Left colon (tissue), 2 donors: Measurements from ENCODE around the gene CDNF. TPM values are rescaled to one million over a fixed set of nuclear protein-coding genes. Genes with fewer than 3 reads are reported as not detected.
"Not testable (repeated sequence)": the region's sequence is repeated elsewhere in the genome, so short reads cannot be mapped to it uniquely, and the experiment has no call there.

Experiments
- ATAC-seq: fragments of 200-7000 bp; cut with Tn5 transposase; one replicate; pipeline ENCODE4 v1.9.1; 2020; ENCODE audit warnings: mild to moderate bottlenecking, moderate library complexity
- DNase-seq, 2 donors: peaks; one replicate each; pipeline ENCODE4 v3.0.0-alpha.2; 2020
- intact Hi-C, 2 donors: fragments of 100-400 bp; cut with DNase I in 1 of 2; cut with micrococcal nuclease in 1 of 2; formaldehyde crosslinking; loops; one replicate each; pipeline versions ENCODE4 v1.11.2 to v1.14.0; 2022; cut with DNase I, micrococcal nuclease
- long read RNA-seq: library from polyadenylated mRNA; unstranded; transcript quantifications from one replicate; pipeline ENCODE4 v2.0.0, GENCODE V29; 2021
- total RNA-seq, 2 donors: library from RNA; stranded (reverse); fragmentation: NEBNext Ultra II Directional; extraction: Animal tissue kit (Norgen Biotek cat#: 25700); gene quantifications; one replicate each; pipeline ENCODE4 v1.2.1, GENCODE V29; 2021
- donor health status: DM: no; HTN: no; CAD: no.
- donor health status: DM: yes; HTN: yes; CAD: no.

Gene CDNF
- total RNA-seq = 1 to 10 TPM; 1.7 to 2.0 TPM
- long read RNA-seq = 0 reads

GRCh38 chr10:14837757-14838581 lies at the start of gene CDNF, which contains the start of the genes HSPA14 and MSANTD7:
TSS of gene CDNF (minus strand) at chr10:14838037. CDS start at chr10:14837946, 91 bp downstream.
TSS of gene HSPA14 (plus strand) at chr10:14838306. CDS start at chr10:14838403, 97 bp downstream.
TSS of gene MSANTD7 (plus strand) at chr10:14838306. CDS start at chr10:14842285, 3,979 bp downstream.
- intact Hi-C loops = no loop called here
- ATAC-seq = peak; percentile 91

GRCh38 chr10:14884082-14884481 lies 46.2 kb upstream of the CDNF start:
- intact Hi-C loops = no loop called here
- DNase-seq (no peak), ATAC-seq (no peak)

More at GRCh38 chr10:14837757-14838581, at the start of gene CDNF, which contains the start of the genes HSPA14 and MSANTD7:
- peak; percentile 99 for DNase-seq

DNA sequence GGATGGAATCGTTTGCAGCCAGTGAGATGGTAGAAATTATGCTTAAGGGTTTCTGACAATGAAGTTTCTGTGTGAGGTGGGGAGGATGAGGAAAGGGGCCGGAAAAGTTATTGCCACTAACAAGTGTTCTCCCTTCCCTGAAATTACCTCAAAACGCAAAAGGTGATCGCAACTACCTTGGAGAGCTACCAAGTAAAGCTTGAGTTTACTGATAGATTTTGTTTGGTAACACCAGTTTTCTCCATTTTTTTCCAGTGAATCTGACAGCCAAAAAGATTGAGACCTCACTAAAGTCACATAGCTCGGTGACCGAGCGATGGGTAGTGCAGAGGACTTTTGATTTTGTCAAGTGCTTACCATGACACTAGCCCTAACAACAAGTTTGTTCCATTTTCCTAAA lies 42.4 kb upstream of the CDNF start:
- ATAC-seq (no peak), DNase-seq (no peak)
- intact Hi-C loops = no loop called here

DNA sequence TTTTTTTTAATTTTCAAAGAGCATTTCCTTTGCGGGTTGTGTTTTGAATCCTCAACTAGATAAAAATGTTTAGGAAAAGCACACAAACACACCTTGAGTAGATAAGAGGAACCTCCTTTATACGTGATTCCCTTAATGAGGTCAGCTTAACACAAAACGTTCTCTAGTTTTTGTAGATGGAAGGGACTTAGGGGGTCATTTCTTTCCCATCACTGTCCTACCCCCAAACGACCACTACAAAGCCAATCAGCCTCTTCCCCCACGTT lies 42.0 kb upstream of the CDNF start:
- intact Hi-C loops = no loop called here
- ATAC-seq (no peak), DNase-seq (no peak)

DNA sequence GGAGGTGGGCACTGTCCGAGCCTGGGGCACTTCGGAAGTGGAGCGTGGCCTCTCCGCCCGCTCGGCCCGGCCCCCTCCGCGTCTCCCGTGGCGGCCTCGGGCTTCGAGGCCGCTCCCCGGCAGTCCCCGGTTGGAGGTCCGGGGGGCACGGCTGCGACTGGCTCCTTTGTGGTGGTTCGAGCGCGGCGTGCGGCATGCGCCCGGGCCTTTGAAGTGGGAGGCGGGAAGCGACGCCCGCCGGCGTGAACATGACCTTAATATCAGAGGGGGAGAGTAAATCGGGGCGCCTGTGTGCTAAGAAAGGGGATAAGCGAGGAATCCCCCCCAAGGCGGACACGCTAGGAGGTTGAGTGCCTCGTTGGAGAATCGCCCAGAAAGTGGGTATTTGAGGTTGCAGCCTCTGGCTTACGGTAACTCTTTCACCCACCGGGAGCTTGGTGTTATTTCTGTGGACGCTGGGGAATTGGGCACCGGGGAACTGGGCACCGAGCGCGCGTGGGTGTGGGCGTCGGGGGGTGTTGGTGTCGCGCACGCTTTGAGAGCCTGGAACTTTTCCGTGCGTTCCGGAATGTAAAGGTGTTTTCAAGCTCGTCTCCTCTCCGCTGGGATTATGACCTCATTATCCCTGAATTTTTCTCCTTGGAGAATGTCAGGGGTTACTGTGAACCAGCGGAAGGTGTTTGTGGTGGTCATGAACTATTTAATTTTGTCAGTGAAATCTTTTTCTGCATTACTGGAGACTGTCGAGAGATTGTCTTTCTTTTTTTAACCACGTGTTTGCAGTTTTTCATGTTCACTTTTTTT lies 41.5 kb upstream of the CDNF start:
- intact Hi-C loops = no loop called here
- ATAC-seq (peak; percentile 3), DNase-seq (peak in 1 of 2 donors; percentile 57)

- peak; percentile 94 for ATAC-seq
- intact Hi-C loops = no loop called here
- peak; percentile 92 to 95 for DNase-seq
These were observed 40.7 kb upstream of the CDNF start, which contains the start of gene SUV39H2 for GRCh38 chr10:14878266-14879123. TSS of gene SUV39H2 (plus strand) at chr10:14878866. CDS start at chr10:14878889, 23 bp downstream.

DNA sequence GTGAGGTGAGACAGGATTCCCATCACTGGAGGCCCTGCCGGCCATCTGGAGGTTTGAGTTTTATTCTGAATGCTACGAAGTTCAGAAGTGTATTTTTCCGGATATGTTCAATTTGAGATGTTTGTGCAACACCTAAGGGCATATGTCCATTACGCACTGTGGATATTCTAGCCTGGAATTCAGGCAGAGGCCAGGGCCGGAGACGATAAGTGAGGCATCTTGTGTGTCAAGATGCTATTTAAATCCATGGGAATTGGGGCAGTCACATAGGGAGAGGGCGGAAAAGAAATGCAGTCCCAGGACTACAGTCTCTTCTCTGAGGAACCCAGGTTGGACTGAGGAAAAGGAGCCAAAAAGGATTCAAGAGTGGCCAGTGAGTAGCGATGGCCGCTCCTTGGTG lies 38.9 kb upstream of the CDNF start:
- intact Hi-C loops = no loop called here
- DNase-seq = no peak
- ATAC-seq = no peak

- ATAC-seq = no peak
- no peak for DNase-seq
- intact Hi-C loops = no loop called here
These were observed 38.1 kb upstream of the CDNF start for GRCh38 chr10:14875941-14876340.

DNA sequence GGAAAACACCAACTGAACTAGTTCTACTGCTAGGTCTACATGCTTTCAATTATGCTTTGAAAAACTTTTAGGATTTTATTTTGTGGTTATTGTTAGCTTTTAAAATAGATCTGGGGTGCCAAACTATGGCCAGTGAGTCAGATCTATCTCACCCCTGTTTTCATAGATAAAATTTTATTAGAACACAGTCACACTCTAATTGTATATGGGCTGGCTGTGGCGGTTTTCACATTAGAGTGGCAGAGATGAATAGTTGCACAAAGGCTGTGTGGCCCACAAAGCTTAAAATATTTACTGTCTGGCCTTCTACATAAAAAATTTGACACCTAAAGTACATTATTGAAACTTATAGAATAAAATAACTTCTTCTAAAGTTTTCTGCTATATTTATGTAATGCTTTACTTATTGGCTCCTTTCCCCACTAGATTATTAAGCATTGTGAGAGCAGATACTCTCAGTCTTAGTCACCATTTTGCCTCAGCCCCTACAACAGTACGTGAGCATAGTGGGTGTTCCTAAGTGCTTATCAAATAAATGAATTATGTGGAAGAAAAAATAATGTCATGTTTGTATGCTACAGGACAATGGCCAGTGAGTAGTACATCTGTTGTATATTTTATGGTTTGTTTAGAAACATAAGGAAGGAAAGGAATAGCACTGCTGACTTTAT lies 35.4 kb upstream of the CDNF start:
- intact Hi-C loops = no loop called here
- no peak for ATAC-seq
- no peak for DNase-seq

DNA sequence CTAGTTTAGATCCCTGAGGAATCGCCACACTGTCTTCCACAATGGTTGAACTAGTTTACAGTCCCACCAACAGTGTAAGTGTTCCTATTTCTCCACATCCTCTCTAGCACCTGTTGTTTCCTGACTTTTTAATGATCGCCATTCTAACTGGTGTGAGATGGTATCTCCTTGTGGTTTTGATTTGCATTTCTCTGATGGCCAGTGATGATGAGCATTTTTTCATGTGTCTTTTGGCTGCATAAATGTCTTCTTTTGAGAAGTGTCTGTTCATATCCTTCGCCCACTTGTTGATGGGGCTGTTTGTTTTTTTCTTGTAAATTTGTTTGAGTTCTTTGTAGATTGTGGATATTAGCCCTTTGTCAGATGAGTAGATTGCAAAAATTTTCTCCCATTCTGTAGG lies 27.0 kb upstream of the CDNF start:
- ATAC-seq, intact Hi-C loops, DNase-seq: not testable (repeated sequence)

DNA sequence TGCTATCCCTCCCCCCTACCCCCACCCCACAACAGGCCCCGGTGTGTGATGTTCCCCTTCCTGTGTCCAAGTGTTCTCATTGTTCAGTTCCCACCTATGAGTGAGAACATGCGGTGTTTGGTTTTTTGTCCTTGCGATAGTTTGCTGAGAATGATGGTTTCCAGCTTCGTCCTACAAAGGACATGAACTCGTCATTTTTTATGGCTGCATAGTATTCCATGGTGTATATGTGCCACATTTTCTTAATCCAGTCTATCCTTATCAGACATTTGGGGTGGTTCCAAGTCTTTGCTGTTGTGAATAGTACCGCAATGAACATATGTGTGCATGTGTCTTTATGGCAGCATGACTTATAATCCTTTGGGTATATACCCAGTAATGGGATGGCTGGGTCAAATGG lies 26.6 kb upstream of the CDNF start:
- DNase-seq, intact Hi-C loops, ATAC-seq: not testable (repeated sequence)

DNA sequence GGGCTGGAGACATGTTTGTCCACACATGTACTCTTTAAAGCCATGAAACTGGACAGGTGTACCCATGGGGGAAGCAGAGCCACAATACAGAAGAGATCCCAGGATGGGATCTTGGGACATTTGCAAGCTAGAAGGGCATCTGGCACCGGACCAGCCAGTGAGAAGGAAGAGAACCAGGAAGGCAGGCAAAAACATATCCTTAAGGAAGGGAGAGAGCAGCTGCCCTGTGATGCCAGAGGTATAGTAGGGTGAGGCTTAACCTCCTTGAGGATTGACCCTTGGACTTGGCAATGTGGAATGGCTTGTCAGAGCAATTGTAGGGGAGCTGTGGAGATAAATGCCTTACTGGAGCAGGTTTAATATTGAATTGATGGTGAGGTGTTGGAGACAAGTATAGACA lies 23.0 kb upstream of the CDNF start:
- DNase-seq = peak; percentile 83 to 88
- peak; percentile 99 for ATAC-seq
- intact Hi-C loops = no loop called here

DNA sequence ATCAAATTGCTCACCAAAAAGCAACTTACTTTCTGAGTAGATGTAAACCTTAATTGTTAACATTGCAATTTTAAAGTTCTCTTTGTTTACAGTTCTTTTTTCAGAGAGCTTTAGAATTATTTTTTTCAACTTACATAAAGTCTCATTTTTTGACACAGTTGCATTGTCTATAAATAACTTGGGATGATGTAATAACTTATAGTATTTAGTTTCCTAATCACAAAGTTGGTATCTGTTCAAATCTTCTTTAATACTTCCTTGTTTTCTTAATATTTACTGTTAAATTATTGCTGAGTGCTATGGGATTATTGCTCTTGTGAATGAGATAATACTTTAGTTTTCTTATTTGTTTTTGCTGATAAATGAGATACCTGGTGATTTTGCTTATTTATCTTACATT lies 21.9 kb upstream of the CDNF start:
- intact Hi-C loops = no loop called here
- ATAC-seq (no peak), DNase-seq (no peak)

DNA sequence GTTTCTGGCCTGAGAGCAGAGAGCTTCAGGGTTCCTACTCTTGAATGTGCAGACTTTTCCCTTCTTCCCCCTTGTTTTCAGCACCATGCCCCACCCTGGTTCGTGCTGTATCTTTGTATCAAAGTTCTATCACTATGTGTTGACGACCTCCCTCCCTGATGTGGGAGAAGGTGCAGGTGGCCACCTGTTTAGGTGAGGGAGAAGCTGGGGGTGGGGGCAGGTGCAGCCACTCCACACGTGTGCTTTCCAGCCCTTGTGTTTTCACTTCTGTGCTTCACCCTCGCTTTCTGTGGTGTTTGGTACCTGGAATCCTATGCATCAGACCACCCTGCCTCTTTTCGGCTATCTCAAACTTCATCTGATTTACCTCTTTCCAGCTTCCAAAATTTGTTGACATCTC lies 21.2 kb upstream of the CDNF start:
- no peak for ATAC-seq
- intact Hi-C loops = no loop called here
- DNase-seq = no peak

DNA sequence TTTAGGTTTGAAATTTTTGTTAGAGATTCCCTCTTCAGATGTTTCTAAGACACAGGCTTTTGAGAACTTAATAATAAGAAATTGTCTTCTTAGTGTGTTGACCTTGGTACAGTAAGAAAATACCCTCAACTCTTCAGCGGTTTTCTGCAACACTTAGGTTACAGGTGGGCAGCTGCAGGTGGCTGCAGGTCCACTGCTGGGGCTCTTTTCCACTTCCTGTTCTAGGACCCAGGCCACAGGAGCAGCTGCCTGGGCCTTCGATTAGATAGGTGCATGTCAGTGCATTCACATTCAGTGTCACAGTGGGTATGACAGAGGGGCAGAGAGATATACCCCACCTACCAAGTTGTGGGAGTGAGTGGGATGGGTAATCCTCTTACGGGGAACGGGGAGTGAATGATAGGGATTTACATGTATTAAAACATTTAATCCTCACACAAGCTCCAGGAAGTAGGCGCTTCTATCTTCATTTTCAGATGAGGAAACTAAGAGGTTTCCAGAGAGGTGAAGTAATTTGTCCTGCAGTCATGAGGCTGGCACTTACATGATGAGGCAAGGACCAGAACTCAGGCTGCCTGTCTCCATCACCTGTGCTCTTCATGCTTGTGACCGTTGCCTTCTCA lies 20.6 kb upstream of the CDNF start:
- no peak for DNase-seq
- intact Hi-C loops = no loop called here
- no peak for ATAC-seq

- no peak for ATAC-seq
- no peak for DNase-seq
- intact Hi-C loops = no loop called here
These were observed 17.6 kb upstream of the CDNF start for GRCh38 chr10:14855453-14855852.

DNA sequence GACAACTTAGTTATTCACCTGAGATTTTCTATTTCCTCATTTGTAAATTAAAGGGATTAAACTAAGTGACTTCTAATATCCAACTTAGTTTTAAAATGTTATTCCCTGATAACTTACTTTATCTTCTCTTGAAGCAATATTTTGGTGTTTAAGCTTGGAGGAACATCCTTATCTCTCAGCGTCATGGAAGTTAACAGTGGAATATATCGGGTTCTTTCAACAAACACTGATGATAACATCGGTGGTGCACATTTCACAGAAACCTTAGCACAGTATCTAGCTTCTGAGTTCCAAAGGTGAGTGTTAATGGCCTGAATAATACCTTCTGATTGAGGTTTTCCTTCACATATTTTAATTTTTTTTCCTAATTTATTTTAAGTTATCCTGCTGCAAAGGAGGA lies 14.4 kb upstream of the CDNF start:
- DNase-seq (no peak), ATAC-seq (no peak)
- intact Hi-C loops = no loop called here

DNA sequence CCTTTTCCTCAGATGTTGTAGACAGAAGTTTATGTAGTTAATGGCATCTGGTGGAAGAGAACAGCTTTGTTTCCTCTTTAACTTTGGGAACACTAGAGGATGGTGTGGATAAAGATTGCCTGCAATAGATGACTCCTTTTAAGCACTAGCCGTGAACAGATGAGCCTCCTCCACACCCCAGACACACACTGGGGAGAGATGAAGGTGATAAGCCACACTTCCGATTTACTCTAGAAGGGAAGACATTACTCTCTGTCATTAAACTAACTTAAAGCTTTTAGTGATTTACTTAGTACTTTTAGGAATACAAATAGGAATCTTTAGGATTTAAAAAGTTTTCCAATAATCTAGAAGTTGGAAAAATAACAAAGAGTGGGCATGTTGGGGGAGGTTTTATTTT lies 7.1 kb upstream of the CDNF start:
- DNase-seq (no peak), ATAC-seq (no peak)
- intact Hi-C loops = no loop called here
